Measurements from ENCODE around the gene PRUNE2.

DNA sequence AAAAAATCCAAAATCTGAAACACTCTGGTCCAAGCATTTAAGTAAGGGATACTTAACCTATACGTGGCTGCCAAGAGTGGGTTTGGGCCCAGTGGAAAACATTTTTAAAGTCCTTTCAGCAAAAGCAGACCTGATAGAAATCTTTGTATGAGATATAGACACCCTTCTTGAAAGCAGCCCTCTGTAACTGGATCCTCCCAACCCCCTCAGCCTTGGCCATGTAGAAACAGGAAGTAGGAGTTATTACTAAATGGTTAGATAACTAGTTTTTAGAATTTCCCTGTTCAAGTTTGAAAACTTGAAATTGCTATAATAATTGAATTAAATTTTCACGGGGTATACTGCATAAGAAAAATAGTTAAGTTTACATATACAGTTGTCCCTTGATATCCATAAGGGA, 253.0 kb downstream of the PRUNE2 start:
- TF ChIP-seq, protein P1, sequence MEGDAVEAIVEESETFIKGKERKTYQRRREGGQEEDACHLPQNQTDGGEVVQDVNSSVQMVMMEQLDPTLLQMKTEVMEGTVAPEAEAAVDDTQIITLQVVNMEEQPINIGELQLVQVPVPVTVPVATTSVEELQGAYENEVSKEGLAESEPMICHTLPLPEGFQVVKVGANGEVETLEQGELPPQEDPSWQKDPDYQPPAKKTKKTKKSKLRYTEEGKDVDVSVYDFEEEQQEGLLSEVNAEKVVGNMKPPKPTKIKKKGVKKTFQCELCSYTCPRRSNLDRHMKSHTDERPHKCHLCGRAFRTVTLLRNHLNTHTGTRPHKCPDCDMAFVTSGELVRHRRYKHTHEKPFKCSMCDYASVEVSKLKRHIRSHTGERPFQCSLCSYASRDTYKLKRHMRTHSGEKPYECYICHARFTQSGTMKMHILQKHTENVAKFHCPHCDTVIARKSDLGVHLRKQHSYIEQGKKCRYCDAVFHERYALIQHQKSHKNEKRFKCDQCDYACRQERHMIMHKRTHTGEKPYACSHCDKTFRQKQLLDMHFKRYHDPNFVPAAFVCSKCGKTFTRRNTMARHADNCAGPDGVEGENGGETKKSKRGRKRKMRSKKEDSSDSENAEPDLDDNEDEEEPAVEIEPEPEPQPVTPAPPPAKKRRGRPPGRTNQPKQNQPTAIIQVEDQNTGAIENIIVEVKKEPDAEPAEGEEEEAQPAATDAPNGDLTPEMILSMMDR (IDR thresholded peaks at IDR 0.05; ENCODE audit: insufficient read depth, low read length, poor library complexity, severe bottlenecking) = no peak
- no peak for TF ChIP-seq EZH2phosphoT487 (conservative IDR thresholded peaks at IDR 0.05; ENCODE audit: low read length)
